ENCODE data around the gene RAB17.

GRCh38 chr2:237593596-237594320 is 3.2 kb upstream of the RAB17 start:
- TF ChIP-seq CTCF (IDR thresholded peaks at IDR 0.05; ENCODE audit: borderline replicate concordance, extremely low read depth, low read length, poor library complexity, severe bottlenecking) (no peak), EZH2 (IDR thresholded peaks at IDR 0.05; ENCODE audit: borderline replicate concordance, low read depth, low read length, severe bottlenecking) (no peak)

All from DND-41 (cell line).